ENCODE measurements around the gene ST6GALNAC1. TPM values are rescaled to one million over a fixed set of nuclear protein-coding genes. Genes with fewer than 3 reads are reported as not detected.

Gene ST6GALNAC1
- total and polyA plus RNA-seq, 4 donors = 13.9 to 24.9 (median 20.9) TPM

DNA sequence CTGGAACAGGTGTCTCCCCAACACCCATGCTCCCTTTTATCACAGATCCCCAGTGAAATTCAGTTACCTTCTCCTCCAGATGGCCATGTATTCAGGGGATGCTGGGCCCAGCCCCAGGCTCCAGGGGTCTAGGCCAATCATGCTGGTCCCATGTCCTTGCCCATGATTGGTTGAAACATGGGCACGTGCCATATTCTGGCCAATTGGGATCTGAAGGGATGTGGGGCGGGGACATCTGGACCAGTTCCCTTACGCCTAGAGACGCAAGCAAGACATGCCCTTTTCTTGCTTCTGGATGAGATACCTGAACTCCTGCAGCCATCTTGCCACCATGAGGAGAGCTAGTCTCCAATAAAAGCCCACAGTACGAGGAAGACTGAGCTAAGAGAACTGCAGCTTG, 31.0 kb upstream of the ST6GALNAC1 start:
- ATAC-seq (ENCODE audit: insufficient read depth, low FRiP score) = no peak
- WGBS, 2 donors = 98 to 99% methylated on average over 5 of the region's 5 CpGs
- no peak for DNase-seq
- no peaks in the 10 kb centered on the region for H3K9me3 ChIP-seq (ENCODE audit: control insufficient read depth in 4 of 4, insufficient read depth in 3 of 4, low read length in 3 of 4)
- H3K4me3 ChIP-seq = no peak overlapping the region
- H3K36me3 ChIP-seq (ENCODE audit: control insufficient read depth in 4 of 4, insufficient read depth in 4 of 4, low read length in 4 of 4) = peaks cover 0 to 18% (median 2%) of the 10 kb centered on the region in 4 donors
- H3K27me3 ChIP-seq (ENCODE audit: control insufficient read depth in 3 of 3, insufficient read depth in 3 of 3, low read length in 2 of 3) = no peaks in the 10 kb centered on the region
- H3K9ac ChIP-seq (ENCODE audit: insufficient read depth in 1 of 2, low read length in 2 of 2) = no peak overlapping the region
- no peak overlapping the region for H3K27ac ChIP-seq (ENCODE audit: low read depth in 1 of 2, low read length in 1 of 2)
- TF ChIP-seq, protein P1, sequence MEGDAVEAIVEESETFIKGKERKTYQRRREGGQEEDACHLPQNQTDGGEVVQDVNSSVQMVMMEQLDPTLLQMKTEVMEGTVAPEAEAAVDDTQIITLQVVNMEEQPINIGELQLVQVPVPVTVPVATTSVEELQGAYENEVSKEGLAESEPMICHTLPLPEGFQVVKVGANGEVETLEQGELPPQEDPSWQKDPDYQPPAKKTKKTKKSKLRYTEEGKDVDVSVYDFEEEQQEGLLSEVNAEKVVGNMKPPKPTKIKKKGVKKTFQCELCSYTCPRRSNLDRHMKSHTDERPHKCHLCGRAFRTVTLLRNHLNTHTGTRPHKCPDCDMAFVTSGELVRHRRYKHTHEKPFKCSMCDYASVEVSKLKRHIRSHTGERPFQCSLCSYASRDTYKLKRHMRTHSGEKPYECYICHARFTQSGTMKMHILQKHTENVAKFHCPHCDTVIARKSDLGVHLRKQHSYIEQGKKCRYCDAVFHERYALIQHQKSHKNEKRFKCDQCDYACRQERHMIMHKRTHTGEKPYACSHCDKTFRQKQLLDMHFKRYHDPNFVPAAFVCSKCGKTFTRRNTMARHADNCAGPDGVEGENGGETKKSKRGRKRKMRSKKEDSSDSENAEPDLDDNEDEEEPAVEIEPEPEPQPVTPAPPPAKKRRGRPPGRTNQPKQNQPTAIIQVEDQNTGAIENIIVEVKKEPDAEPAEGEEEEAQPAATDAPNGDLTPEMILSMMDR (IDR thresholded peaks at IDR 0.05; ENCODE audit: control extremely low read depth, extremely low read depth) = no peak
- H3K4me1 ChIP-seq (ENCODE audit: control insufficient read depth in 5 of 5, insufficient read depth in 5 of 5, low read length in 5 of 5) = peaks cover 0 to 18% (median 6%) of the 10 kb centered on the region in 5 donors

DNA sequence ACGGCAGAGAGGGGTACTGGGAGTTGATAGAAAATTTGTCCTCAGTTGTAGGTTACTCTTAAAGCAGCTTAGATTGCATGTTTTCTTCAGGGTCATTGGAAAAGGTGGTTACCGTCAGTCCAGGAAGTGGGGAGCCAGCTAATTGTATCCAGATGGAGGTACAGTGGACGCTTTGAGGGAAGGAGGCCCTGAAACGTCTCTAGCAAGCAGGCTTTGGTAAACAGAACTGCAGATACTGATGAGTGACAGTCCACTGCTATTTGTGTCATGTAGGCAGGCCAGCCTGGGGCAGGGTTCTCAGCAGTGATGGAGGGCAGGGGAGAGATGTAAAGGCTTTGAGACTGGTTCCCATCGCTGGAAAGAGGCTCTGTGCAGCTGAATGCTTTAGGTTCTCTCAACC, 30.2 kb upstream of the ST6GALNAC1 start:
- peaks cover 0 to 15% (median 2%) of the 10 kb centered on the region in 4 donors for H3K36me3 ChIP-seq (ENCODE audit: control insufficient read depth in 4 of 4, insufficient read depth in 4 of 4, low read length in 4 of 4)
- TF ChIP-seq, protein P1 (IDR thresholded peaks at IDR 0.05; ENCODE audit: control extremely low read depth, extremely low read depth) = no peak
- H3K27ac ChIP-seq (ENCODE audit: low read depth in 1 of 2, low read length in 1 of 2) = no peak overlapping the region
- no peaks in the 10 kb centered on the region for H3K27me3 ChIP-seq (ENCODE audit: control insufficient read depth in 3 of 3, insufficient read depth in 3 of 3, low read length in 2 of 3)
- no peak overlapping the region for H3K9ac ChIP-seq (ENCODE audit: insufficient read depth in 1 of 2, low read length in 2 of 2)
- no peak overlapping the region for H3K4me3 ChIP-seq
- WGBS, 2 donors = 80 to 84% methylated on average over 5 of the region's 5 CpGs
- H3K4me1 ChIP-seq (ENCODE audit: control insufficient read depth in 5 of 5, insufficient read depth in 5 of 5, low read length in 5 of 5) = peaks cover 0 to 18% (median 6%) of the 10 kb centered on the region in 5 donors
- ATAC-seq (ENCODE audit: insufficient read depth, low FRiP score) (no peak), DNase-seq (no peak)
- H3K9me3 ChIP-seq (ENCODE audit: control insufficient read depth in 4 of 4, insufficient read depth in 3 of 4, low read length in 3 of 4) = no peaks in the 10 kb centered on the region

DNA sequence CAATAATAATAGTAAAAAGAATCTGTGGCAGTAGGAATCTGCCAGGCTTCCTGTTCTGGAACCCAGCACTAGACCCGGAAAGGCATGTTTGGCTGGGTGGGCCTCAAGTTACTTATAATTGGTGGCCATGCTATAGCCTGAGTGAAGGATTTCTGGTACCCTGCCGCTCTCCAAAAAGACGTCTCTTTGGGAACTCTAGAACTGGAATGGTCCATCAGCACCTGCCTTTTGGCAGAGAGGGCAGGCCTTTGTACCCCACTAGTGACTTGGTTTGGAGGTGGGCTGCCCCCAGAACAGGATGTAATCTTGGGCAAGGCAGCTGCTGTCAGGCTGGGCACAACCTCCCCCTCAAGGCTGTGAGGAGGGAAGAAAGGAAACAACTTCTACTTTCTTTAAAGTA, 29.3 kb upstream of the ST6GALNAC1 start:
- Histone ChIP-seq H3K36me3 (ENCODE audit: control insufficient read depth in 4 of 4, insufficient read depth in 4 of 4, low read length in 4 of 4) (peaks cover 0 to 14% (median 2%) of the 10 kb centered on the region in 4 donors), H3K4me1 (ENCODE audit: control insufficient read depth in 5 of 5, insufficient read depth in 5 of 5, low read length in 5 of 5) (peaks cover 0 to 18% (median 7%) of the 10 kb centered on the region in 5 donors), H3K27ac (ENCODE audit: low read depth in 1 of 2, low read length in 1 of 2) (no peak overlapping the region), H3K27me3 (ENCODE audit: control insufficient read depth in 3 of 3, insufficient read depth in 3 of 3, low read length in 2 of 3) (no peaks in the 10 kb centered on the region), H3K4me3 (no peak overlapping the region), H3K9me3 (ENCODE audit: control insufficient read depth in 4 of 4, insufficient read depth in 3 of 4, low read length in 3 of 4) (no peaks in the 10 kb centered on the region), H3K9ac (ENCODE audit: insufficient read depth in 1 of 2, low read length in 2 of 2) (no peak overlapping the region)
- WGBS, 2 donors = 87 to 91% methylated on average over 3 of the region's 3 CpGs
- DNase-seq = no peak
- no peak for ATAC-seq (ENCODE audit: insufficient read depth, low FRiP score)
- TF ChIP-seq, protein P1 (IDR thresholded peaks at IDR 0.05; ENCODE audit: control extremely low read depth, extremely low read depth) = no peak
